ENCODE data around the gene EGLN1. TPM values are rescaled to one million over a fixed set of nuclear protein-coding genes. Genes with fewer than 3 reads are reported as not detected.
"Not testable (repeated sequence)": the region's sequence is repeated elsewhere in the genome, so short reads cannot be mapped to it uniquely, and the experiment has no call there.

The EGLN1 gene
- total RNA-seq, 1 donor from 2014 or later: 24.2 TPM

GRCh38 chr1:231460614-231461013 lies 38.5 kb upstream of the EGLN1 start:
- no peaks in the 10 kb centered on the region for H3K4me1 Mint-ChIP-seq (ENCODE audit: unreplicated experiment)
- no peak for TF ChIP-seq CTCF (conservative IDR thresholded peaks at IDR 0.05)
- no peak overlapping the region for H3K27ac Mint-ChIP-seq
- DNase-seq (ENCODE audit: extremely low spot score, unreplicated experiment): no peak
- H3K27me3 Mint-ChIP-seq: peaks cover 14% of the 10 kb centered on the region
- H3K4me3 Mint-ChIP-seq: no peak overlapping the region
- no peaks in the 10 kb centered on the region for H3K36me3 Mint-ChIP-seq
- H3K9me3 Mint-ChIP-seq: peaks cover 5% of the 10 kb centered on the region

GRCh38 chr1:231459438-231459837 lies 37.4 kb upstream of the EGLN1 start:
- not testable (repeated sequence) for DNase-seq (ENCODE audit: extremely low spot score, unreplicated experiment)

GRCh38 chr1:231457956-231458355 lies 35.9 kb upstream of the EGLN1 start:
- H3K27me3 Mint-ChIP-seq; H3K36me3 Mint-ChIP-seq; H3K4me1 Mint-ChIP-seq (ENCODE audit: unreplicated experiment); DNase-seq (ENCODE audit: extremely low spot score, unreplicated experiment); H3K27ac Mint-ChIP-seq; H3K4me3 Mint-ChIP-seq; H3K9me3 Mint-ChIP-seq: not testable (repeated sequence)

More at GRCh38 chr1:231459438-231459837, 37.4 kb upstream of the EGLN1 start:
- not testable (repeated sequence) for H3K27ac Mint-ChIP-seq; H3K9me3 Mint-ChIP-seq; H3K4me1 Mint-ChIP-seq (ENCODE audit: unreplicated experiment); H3K36me3 Mint-ChIP-seq; H3K4me3 Mint-ChIP-seq; H3K27me3 Mint-ChIP-seq

- not testable (repeated sequence) for H3K4me3 Mint-ChIP-seq; H3K4me1 Mint-ChIP-seq (ENCODE audit: unreplicated experiment); H3K27me3 Mint-ChIP-seq; H3K9me3 Mint-ChIP-seq; H3K27ac Mint-ChIP-seq; H3K36me3 Mint-ChIP-seq; DNase-seq (ENCODE audit: extremely low spot score, unreplicated experiment)
These were observed 32.0 kb upstream of the EGLN1 start for GRCh38 chr1:231454133-231454532.

GRCh38 chr1:231446138-231446537 lies 24.1 kb upstream of the EGLN1 start:
- H3K27ac Mint-ChIP-seq: no peak overlapping the region
- no peaks in the 10 kb centered on the region for H3K4me1 Mint-ChIP-seq (ENCODE audit: unreplicated experiment)
- no peak for TF ChIP-seq CTCF (conservative IDR thresholded peaks at IDR 0.05)
- DNase-seq (ENCODE audit: extremely low spot score, unreplicated experiment): no peak
- H3K9me3 Mint-ChIP-seq: peaks cover 5% of the 10 kb centered on the region
- H3K27me3 Mint-ChIP-seq: peaks cover 20% of the 10 kb centered on the region
- H3K4me3 Mint-ChIP-seq: no peak overlapping the region
- H3K36me3 Mint-ChIP-seq: no peaks in the 10 kb centered on the region

- DNase-seq (ENCODE audit: extremely low spot score, unreplicated experiment): no peak
- H3K36me3 Mint-ChIP-seq: no peaks in the 10 kb centered on the region
- no peak overlapping the region for H3K27ac Mint-ChIP-seq
- H3K9me3 Mint-ChIP-seq: peaks cover 5% of the 10 kb centered on the region
- H3K4me1 Mint-ChIP-seq (ENCODE audit: unreplicated experiment): no peaks in the 10 kb centered on the region
- H3K27me3 Mint-ChIP-seq: peaks cover 18% of the 10 kb centered on the region
- TF ChIP-seq CTCF (conservative IDR thresholded peaks at IDR 0.05): no peak
- H3K4me3 Mint-ChIP-seq: no peak overlapping the region
These were observed 22.0 kb upstream of the EGLN1 start for GRCh38 chr1:231444059-231444458.

GRCh38 chr1:231443363-231443762 lies 21.3 kb upstream of the EGLN1 start:
- no peak for TF ChIP-seq CTCF (conservative IDR thresholded peaks at IDR 0.05)
- no peaks in the 10 kb centered on the region for H3K4me1 Mint-ChIP-seq (ENCODE audit: unreplicated experiment)
- DNase-seq (ENCODE audit: extremely low spot score, unreplicated experiment): no peak
- no peak overlapping the region for H3K4me3 Mint-ChIP-seq
- H3K9me3 Mint-ChIP-seq: peaks cover 5% of the 10 kb centered on the region
- peaks cover 18% of the 10 kb centered on the region for H3K27me3 Mint-ChIP-seq
- H3K36me3 Mint-ChIP-seq: no peaks in the 10 kb centered on the region
- H3K27ac Mint-ChIP-seq: no peak overlapping the region
